DMS153 treated with DMSO at 0.1 percent for 48 hours (cell line): ENCODE measurements around the gene MYL1.

Source experiments
- DNase-seq: peaks from one replicate; lab custom pipeline; 2025; ENCODE audit not compliant: unreplicated experiment; lab: John Stamatoyannopoulos, UW

Gene MYL1

DNA sequence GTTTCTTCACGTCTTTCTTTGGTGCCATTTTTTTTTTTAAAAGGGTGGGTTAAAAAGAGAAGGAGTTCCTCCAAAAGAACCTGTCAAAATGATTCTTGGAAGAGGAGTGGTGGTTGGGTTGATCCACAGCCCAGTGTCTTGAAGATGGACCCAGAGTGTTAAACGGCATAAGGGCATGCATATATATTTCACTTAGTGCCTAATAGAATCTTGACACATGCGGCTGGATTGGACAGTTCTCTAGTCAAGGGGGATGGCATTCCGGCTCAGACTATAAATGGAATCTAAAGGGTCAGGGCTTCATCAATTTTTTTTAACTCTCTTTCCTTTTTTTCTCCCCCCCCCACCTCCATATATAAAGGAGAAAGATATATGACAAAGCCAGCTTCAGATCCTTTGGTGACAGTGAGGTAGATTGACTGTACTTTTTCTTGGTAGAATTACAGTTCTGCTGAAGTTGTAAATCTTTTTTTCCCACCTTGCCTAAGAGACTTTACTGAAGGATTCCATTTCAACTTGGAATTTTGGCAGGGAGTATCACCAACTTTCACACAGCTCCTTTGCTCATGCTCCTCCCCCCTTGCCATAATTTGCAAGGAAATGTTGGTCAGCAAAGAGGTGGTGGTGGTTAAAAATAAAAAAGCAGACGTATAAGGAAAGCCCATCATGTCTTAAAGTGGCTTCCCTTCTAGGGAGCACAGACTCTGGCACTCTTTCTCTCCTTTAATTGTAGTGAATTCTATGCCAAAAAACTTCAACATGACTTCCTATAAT lies at the start of gene MYL1:
MYL1 (minus strand) TSS at position 160 of the 774 bp plus-strand sequence; CDS start at position 28, 132 bp downstream.
- no peak for DNase-seq

DNA sequence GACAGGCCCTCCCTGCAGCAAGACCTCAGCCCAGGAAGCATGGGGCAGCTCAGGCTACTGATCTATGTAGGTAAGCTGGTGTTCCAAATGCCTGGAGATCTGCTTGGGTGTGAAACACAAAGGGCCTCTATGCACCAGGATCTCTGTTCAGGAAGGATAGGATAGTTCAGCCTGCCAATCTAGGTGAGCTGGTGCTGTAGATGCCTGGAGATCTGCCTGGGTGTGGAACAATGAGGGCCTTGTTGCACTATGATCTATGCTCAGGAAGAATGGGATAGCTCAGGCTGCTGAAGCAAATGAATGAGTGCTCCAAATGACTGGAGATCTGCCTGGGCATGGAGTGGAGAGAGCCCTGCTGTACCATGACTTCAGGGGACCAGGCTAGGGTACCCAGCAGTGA lies 48.9 kb upstream of the MYL1 start:
- no peak for DNase-seq

DNA sequence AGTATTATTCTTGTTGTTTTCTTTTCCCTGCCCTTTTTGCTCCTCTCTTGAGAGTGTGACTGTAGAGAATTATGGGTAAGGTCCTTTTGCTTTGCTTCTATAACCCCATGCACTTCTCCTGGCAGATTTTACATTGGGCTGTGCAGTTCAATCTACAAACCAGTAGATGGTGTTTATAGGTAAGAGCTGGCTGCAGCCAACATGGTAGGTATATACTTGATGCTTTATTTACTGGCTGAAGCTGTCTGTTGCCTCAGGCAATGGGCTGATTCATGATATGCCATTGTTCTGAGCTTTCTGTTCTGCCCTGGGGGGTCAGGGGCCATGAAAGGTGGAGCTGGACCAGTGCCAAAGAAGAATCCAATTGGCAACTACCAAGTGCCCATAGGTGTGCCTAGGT lies 48.3 kb upstream of the MYL1 start:
- peak; percentile 3 for DNase-seq

DNA sequence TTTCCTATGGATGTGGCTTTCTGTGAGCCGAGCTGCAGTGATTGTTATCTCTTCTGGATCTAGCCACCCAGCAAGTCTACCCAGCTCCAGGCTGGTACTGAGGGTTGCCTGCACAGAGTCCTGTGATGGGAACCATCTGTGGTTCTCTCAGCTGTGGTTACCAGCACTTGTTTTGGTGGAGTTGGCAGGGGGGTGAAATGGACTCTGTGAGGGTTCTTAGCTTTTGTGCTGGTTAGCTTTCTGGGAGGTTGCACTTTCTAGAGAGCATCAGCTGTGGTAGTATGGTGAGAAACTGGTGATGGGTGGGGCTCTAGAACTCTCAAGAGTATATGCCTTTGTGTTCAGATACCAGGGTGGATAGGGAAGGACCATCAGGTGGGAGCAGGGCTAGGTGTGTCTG lies 45.4 kb upstream of the MYL1 start:
- DNase-seq: no peak

DNA sequence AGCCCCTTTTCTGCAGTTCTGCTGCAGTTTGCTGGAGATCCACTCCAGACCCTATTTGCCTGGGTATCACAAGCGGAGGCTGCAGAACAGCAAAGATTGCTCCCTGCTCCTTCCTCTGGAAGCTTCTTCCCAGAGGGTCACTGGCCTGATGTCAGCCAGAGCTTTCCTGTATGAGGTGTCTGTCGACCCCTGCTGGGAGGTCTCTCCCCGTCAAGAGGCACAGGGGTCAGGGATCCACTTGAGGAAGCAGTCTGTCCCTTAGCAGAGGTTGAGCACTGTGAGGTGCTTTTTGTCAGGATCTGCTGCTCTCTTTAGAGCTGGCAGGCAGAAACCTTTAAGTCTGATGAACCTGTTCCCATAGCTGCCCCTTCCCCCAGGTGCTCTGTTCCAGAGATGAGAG lies 42.0 kb upstream of the MYL1 start:
- no peak for DNase-seq

DNA sequence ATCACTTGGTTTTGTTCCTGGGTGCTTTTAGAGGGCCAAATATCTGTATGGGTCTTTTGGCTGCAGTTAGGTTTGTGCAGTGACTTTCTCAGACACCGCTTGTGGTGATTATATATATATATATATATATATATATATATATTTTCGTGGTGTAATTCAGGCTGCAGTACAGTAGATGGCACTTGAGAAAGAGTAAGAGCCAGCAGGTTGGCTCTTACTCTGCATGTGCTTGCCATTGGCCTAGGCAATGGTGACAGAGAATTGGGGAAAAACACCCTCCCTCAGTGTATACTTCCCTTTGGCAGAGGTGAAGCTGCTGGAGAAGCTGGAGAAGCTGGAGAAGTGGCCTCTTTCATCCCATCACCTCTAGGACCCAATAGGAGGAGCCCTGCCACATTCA lies 22.2 kb upstream of the MYL1 start:
- DNase-seq: no peak

DNA sequence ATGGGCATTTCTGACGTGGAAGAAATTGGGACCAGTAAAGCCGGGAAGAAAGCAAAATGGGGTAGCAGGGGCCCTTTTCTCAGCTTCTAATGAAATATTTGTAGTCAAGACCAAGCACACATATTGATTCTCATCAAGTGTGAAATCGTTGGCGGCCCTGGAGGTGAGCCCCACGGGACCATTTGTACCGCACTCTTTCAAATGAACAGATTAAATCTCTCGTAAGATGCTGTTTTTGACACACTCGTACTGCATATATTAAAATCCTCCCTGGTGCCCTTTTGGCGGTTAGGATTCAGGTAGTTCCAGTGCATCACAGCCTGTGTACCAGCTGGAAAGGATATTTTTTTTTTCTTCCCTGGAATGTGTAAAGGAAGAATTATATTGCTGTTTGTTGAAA lies 9.9 kb upstream of the MYL1 start:
- DNase-seq: no peak

DNA sequence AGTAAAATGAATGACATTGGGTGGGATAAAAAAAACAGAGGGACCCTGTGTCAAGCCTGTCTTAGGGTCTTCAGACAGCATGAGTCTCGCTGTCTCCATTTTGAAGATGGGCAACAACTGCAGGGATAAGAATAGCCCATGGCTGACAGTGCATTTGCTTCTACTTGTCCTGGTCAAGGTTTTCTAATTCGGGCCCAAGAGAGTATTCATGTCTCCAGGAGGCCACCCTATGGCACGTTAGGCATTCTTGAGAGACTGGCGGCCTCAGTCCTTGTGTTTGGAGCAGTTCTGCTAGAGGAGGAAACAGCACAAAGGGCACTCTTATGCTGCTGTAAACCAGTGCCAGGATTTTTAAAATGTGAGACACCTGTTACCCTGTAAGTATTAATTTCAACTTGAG lies 9.5 kb upstream of the MYL1 start:
- no peak for DNase-seq

DNA sequence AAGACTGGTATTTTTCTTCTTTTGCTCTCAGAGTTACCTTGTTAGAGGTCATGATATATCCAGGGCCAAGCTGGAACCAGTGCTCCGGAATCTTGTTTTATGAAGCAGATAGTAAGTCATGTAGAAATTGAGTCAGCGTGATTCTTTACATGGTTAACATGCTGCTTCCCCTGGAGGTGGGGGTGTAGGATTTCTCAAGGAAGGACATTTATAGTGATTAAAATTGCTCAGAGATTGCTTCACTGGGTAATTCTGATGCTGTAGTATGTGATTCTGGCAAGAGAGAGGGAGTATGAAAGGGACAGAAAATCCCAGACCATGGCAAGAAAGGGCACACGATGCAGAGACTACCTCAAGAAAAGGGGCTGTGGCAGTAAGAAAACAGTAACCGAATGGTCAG lies 8.0 kb upstream of the MYL1 start:
- DNase-seq: no peak

DNA sequence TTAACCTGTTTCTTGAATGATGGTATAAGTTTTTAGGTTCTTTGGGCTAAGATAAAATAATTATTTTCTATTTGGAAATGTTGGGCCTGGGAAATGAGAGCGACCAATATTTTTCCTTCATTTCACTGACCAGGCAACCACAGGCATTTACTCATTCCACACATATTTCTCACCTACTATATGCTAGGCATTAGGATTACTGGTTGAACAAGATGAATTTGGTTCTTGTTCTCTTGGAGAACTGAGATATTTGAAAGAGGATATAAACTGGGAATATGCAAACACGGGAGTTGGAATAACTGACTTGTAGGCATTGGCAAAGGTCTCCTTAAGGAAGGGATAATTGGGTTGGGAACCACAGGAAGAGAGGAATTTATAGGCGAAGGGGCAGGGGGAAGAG lies 3.9 kb upstream of the MYL1 start:
- no peak for DNase-seq

DNA sequence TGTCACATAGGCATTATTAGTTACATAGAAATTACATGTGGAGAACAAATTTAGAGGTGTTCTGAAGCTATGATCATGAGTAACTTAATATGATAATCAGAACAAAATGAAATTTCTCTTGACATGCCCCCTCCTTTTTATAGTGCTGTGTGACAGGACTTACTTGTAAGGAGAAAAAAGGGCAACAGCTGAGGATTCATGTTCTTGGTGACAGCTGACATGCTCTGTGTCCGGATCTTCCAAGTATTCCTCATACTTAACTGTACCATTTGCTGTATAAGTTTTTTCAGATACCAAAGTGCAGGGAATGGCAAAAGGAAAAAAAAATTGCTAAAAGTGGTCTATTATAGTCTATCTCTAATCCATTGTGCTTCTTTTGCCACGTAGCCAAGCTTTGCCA lies 3.5 kb upstream of the MYL1 start:
- DNase-seq: no peak

DNA sequence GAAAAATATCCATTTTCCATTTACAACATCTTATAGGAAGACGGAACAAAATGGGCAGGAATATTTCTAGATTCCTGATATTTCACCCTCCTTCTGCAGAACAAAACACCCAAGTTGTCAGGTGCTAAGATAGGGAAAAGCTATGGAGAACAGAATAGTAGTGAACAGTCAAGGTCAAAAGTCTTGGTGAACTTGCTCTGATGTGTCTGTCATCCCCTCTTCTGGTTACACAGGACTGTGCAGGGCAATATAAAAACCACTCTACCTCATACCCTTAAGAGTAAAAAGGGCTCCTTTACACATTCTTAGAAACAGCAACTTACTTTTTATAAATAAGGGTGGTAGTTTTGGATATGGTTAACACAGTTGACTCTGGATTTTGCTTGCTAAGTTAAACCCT lies 4.4 kb downstream of the MYL1 start:
- no peak for DNase-seq

DNA sequence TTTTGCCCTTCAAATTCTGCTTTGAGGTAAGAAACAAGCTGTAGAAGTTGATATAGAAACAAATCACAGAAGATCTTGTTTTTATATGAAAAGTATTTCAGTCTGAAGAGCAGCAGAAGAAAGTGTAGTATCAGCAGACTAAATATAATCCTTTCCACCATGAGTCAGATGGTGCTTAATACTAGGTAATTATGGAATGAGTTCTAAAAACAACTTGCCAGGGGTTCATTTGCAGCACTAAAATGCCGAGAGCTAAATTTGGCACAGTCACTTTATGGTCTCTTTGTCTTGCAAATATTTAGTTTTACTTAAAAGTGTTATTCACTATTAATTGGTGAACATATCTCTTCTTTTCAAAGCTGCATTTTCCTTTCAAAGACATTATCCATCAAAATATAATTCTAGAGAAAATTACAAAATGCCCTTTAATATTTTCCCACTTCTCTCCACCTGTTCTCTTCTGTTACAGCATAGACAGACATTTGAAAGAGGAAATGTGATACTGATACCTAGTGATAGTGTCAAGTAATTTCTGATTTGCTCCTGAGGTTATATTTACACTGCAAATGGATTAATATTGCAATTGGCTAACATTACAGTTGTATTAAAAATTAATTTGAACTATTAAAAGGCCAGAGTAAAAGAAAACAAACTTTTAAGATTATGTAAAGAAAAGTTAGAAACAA lies 5.3 kb downstream of the MYL1 start:
- no peak for DNase-seq

DNA sequence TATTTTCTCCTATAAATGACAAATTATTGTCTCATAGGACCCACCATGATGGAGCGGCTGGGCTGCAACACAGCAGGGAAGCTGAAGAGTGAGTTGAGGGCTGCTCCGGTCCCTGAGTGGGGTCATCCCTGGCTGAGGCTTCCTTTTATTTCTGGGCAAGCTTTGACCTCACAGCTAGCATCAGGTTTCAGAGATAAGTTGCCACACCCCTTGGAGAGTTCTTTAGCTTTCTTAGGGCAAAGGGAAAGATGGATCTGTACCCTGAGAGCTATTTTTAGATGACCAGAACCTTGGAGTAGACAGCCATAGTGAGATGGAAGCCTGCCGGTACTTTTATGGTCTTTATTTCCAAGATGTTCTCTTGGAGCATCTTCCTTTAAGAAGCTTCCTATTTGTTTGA lies 11.5 kb downstream of the MYL1 start:
- DNase-seq: no peak

DNA sequence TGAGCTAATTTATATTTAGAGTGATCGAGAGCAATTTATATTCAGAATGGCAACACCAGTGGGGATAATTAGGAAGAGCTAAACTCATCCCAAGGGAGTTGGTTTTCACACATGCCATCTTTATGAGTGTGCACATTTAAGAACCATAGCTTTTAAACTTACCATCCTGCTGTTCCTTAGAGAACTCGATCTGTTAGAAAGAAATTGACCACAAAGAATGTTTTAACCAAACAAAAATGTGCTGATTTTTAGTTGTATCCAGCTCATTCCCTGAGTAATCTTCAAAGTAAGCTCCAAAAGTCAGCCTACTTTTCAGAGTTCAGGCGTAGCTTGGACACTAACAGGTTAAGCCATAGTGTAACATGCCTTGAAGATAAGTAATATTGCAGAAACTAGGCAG lies 12.6 kb downstream of the MYL1 start:
- DNase-seq: no peak

DNA sequence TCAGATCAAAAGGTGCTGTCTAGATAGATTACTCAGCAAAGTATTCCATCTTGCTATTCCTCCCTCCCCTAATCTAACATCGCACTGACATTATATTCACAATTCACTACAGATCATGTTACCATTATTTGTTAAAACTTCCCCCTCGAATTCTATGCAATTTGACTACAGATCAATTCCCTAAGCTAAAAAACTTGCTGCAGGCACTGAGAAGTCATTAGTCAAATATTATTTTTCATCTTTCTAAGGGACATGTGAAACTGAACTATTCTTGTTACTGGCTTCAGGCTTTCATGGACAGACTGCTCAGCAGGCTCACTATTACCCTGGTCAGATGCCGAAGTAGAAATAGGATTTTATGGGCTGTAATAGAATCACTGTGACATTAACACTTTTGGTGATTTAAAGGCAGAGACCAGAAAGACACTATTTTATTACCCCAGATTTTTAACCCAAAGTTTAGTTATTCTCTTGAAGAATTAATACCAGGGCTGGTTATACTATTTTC lies 15.1 kb downstream of the MYL1 start:
- DNase-seq: no peak

DNA sequence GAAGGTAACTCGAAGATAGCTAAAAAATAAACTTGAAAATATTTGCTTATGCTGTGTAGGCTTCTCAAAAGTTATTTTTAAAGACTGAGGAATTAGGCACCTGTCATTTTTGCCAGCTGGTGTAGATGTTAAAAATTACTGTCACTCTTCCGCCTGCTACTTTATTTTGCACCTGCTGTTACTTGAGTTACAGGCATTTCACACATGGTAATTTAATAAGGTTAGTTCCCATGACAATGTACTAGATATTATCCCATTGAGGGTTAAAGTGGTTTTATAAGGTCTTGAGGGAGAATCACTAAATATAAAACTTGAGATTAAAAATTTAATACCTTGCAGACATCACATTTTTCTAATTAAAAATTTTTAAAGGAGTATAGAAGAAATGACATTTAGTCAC lies 26.6 kb downstream of the MYL1 start:
- DNase-seq: no peak

DNA sequence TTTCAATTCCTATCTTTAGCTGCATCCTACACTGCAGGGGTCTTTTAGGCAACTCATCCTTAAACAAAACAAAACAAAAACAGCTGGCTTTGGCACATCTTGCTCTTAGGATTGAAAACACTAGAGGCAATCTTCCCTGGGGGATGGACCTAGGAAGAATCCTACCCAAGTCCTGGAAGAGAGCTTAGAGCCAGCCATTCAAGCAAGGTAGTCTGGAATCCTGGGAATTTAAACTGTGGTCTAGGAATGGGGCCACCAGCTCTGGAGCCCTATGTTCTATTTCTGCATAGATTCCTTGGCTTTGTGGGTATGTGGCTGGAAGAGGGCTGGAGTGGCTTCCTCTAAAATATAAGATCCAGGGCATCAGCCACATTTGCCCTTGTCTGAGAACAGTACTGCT lies 27.7 kb downstream of the MYL1 start:
- no peak for DNase-seq

DNA sequence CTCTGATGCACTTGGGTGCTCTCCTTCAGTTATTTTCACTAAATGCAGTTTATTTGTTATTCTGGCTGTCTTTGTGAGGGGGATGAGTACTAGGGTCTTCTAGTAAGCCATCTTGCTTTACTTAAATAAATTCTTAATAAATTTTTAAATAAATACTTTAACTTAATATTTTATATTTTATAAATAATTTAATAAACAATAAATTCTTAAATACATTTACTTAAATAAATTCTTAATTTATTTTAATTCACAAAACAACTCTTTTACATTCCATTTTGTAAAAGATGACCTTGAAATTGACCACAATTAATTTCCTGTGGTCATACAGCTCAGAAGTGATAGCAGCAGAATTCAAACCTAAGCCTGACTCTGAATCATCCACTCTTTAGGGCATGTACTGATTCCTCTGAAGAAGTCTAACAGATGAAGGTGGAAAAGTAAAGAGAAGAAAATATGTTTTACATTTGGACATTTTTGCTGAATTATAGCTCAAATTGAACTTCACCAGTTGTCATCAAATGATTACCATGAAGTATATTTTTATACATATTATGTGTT lies 28.8 kb downstream of the MYL1 start:
- no peak for DNase-seq

DNA sequence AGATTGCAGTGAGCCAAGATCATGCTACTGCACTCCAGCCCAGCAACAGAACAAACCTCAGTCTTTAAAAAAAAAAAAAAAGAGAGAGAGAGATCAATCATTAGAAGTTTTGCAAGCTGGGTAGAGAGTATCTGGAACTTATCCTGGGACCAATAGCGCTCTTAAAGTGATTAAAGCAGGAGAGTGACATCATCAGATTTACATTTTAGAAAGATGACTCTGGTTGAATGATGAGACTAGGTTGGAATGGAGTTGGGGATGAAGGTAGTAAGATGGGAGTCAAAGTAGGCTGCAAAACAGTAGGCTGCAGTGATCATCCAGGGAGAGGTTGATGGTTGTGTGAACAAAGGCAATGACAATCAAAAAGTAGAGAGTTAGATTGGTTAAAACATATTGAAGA lies 37.8 kb downstream of the MYL1 start:
- DNase-seq: no peak

DNA sequence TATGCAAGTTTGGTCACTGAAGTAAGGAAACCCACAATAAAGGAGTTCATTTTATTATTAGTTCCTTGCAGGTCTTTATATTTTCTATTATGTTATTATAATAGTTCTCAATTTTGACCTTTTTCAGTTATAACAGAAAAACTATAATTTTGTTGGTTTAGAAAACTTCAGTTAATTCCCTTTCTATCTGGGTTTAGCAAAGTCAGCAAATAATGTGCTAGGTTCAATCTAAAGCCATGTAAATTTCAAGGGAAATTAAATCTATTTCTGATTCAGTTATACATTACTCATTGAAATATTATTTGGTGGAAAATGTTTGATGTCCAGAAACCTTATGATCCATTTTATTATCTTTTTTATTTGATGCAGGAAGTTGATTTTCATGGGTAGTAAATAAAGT lies 43.7 kb downstream of the MYL1 start:
- DNase-seq: no peak

DNA sequence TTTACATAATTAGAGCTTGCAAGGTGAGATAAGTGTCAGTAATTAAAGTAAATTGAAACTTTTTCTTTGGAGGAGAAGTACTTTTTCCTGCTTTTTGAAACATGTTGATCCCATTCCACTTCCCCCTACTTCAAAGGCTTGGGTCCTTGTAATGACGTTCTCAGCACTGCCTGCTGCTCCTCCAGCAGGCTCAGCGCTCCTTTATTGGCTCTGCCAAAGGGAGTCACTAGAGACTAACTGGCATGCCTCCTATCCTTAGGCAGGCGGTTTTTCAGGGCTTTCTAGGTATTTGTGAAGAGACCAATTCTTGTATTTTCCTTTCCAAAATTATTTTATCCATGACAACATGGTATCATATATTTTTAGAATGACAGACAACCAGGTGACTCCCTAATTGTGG lies 45.8 kb downstream of the MYL1 start:
- no peak for DNase-seq
